ENCODE measurements around the gene EPM2A.
"Not testable (repeated sequence)": the region's sequence is repeated elsewhere in the genome, so short reads cannot be mapped to it uniquely, and the experiment has no call there.

Gene EPM2A

DNA sequence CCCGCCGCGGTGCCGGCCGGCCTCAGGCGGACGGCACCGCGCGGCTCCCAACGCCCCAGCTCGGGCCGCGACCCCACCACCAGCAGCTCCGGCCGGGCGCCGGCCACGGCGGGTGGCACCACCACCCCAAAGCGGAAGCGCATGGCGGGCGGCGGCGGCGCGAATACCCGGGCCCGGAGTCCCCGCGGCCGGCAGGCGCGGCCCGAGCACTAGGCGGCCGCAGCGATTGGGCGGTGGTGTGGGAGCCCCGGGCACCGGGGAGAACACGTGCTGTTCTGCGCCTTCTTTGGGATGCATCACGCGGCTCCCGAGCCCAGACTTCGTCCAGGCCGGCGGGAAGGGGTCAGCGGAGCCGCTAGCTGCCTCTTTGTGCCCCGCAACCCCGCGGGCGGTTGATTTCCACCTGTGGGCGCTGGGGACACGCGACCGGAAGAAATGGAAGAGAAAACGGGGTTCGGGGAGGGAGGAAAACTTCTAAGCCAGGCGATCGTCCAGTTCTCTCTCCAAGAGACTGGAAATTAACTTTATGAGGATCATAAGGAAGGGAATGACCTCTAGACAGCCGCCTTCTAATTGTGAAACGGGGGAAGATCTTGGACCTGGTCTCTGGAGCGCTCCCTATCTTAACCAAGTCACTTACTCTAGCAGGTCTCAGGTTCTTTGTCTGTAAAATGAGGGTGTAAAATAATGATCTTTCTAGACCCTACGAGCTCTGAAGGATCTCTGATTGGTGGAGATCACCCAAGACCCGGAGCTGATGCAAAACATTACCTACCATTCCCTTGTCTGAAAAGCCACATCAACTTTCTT lies at the start of gene EPM2A:
TSS of gene EPM2A (minus strand) at position 165 of the 810 bp plus-strand sequence. CDS start at position 143, 22 bp downstream.
- DNase-seq (ENCODE audit: low read depth in 2 of 2, low spot score in 1 of 2), result peak; percentile 16 to 38

DNA sequence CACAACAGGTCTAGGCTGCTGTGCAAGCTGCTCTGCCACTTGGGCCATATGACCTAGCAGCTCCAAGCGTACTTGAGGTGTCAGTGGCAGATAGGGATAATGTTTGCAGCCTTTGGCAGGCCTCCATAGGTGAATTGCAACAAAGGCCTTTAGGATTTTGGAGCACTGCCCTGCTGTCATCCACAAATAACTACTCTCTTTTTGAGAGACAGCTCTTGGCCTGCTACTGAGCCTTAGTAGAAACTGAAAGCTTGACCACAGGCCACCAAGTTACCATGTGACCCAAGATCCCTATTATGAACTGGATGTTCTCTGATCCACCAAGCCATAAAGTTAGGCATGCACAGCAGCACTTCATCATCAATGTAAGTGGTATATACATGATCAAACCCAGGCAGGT lies 49.4 kb upstream of the EPM2A start:
- no peak for DNase-seq (ENCODE audit: low read depth in 2 of 2, low spot score in 1 of 2)

DNA sequence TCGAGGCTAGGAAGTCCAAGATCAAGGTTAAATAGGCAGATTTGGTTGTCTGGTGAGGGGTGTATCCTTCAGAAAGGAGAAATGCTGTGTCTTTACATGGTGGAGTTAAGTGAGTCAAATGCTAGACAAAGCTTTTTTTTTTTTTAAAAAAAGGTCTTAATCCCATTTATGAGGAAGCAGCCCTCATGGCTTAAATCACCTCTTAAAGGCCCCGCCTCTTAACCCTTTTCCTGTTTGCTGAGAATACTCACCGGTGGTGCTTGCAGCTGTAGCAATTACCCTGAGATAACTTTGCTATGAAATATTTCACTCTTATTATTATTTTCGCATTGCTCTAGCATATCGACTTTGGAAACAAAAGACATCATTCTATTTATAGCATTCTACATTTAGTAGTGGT lies 48.5 kb upstream of the EPM2A start:
- DNase-seq (ENCODE audit: low read depth in 2 of 2, low spot score in 1 of 2), result no peak

GRCh38 chr6:145772846-145773245 lies 37.5 kb upstream of the EPM2A start:
- no peak for DNase-seq (ENCODE audit: low read depth in 2 of 2, low spot score in 1 of 2)

- DNase-seq (ENCODE audit: low read depth in 2 of 2, low spot score in 1 of 2), result no peak
Observed at GRCh38 chr6:145765449-145765848, 30.1 kb upstream of the EPM2A start.

GRCh38 chr6:145763742-145764141 lies 28.4 kb upstream of the EPM2A start:
- DNase-seq (ENCODE audit: low read depth in 2 of 2, low spot score in 1 of 2), result no peak

- DNase-seq (ENCODE audit: low read depth in 2 of 2, low spot score in 1 of 2), result no peak
Observed at GRCh38 chr6:145761584-145761983, 26.3 kb upstream of the EPM2A start.

- no peak for DNase-seq (ENCODE audit: low read depth in 2 of 2, low spot score in 1 of 2)
Observed at GRCh38 chr6:145758113-145758512, 22.8 kb upstream of the EPM2A start.

DNA sequence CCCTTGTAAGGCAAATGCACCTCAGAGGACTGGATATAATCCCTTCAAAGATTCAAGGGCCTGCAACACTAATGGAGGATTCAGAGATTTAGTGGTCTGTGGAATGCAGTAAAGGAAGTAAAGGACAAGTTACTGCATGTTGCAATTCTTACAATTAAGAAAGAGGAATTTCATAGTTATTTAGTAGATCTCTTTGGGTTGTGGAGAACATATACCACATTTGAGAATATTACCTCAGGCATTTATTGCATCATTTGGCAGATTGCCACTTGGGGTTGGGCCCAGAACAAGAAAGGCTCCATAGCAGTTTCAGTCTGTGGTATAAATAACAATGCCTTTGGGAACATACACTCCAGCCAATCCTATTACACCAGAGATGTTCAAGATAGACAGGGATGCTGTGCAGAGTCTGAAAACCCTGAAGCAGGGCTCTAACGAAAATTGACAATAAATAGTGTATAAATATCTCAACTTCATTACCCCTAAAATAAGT lies 20.9 kb upstream of the EPM2A start:
- DNase-seq (ENCODE audit: low read depth in 2 of 2, low spot score in 1 of 2), result no peak

- no peak for DNase-seq (ENCODE audit: low read depth in 2 of 2, low spot score in 1 of 2)
Observed at GRCh38 chr6:145755682-145756081, 20.4 kb upstream of the EPM2A start.

GRCh38 chr6:145752638-145753037 lies 17.3 kb upstream of the EPM2A start:
- DNase-seq (ENCODE audit: low read depth in 2 of 2, low spot score in 1 of 2), result no peak

DNA sequence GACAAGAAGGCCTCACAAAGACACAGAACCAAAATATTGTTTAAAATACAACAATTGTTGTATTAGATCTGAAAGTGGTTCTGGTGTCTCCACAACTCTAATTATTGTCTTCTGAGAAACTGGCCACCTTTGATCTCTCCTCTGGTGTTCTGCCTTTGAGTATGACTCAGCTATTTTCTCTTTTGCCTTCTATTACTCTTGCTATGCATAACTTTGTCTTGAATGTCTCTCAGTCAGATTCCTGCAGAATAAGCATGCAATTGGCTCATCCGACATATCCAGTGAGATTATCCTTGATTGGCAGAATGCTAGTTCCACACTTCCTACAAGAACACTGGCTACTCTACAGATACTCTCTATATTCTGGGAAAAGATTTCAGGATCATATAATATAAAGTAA lies 14.3 kb upstream of the EPM2A start:
- no peak for DNase-seq (ENCODE audit: low read depth in 2 of 2, low spot score in 1 of 2)

- no peak for DNase-seq (ENCODE audit: low read depth in 2 of 2, low spot score in 1 of 2)
Observed at GRCh38 chr6:145745861-145746260, 10.5 kb upstream of the EPM2A start.

- no peak for DNase-seq (ENCODE audit: low read depth in 2 of 2, low spot score in 1 of 2)
Observed at GRCh38 chr6:145744619-145745018, 9.3 kb upstream of the EPM2A start.

DNA sequence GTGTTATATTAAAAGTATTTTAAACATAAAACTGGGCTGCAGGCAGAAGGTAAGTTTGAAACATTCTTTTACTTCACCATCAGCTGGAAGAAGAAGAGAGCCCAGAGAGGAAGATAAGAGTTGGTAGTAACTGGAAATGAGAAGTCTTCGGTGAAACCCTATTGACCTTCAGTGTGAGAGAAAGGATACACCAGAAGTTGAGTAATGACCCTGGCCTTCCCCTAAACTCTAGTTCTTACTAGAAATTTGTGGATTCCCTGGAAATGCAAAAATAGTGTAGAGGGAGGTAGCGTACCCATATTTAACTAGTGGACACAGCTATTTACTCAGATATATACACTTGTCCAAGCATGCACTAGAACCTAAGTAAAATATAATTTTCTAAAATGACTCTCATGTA lies 8.0 kb upstream of the EPM2A start:
- DNase-seq (ENCODE audit: low read depth in 2 of 2, low spot score in 1 of 2), result no peak

GRCh38 chr6:145742472-145742871 lies 7.2 kb upstream of the EPM2A start:
- not testable (repeated sequence) for DNase-seq (ENCODE audit: low read depth in 2 of 2, low spot score in 1 of 2)

DNA sequence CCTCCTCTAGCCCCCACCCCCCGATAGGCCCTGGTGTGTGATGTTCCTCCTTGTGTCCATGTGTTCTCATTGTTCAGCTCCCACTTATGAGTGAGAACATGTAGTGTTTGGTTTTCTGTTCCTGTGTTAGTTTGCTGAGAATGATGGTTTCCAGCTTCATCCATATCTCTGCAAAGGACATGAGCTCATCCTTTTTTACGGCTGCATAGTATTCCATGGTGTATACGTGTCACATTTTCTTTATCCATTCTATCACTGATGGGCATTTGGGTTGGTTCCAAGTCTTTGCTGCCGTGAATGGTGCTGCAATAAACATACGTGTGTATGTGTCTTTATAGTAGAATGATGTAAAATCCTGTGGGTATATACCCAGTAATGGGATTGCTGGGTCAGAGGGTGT lies 4.4 kb upstream of the EPM2A start:
- not testable (repeated sequence) for DNase-seq (ENCODE audit: low read depth in 2 of 2, low spot score in 1 of 2)

DNA sequence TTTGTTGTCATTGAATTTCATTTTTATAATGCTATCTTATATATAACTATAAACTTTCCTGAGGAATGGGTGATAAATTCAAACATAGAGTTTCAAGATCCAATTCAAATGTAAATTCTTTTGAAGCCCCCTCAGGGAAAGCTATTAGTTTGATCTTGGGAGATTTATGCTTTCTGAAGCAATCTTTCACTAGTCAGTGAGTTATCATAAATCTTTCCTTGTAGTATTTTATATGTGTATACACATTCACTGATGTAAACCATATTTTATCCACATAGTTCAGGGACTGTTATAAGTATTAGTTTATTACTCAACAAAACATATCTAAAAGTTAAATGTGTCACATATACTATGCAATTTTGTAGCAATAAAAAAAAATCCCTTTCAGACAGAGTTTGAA lies 2.9 kb upstream of the EPM2A start:
- no peak for DNase-seq (ENCODE audit: low read depth in 2 of 2, low spot score in 1 of 2)

DNA sequence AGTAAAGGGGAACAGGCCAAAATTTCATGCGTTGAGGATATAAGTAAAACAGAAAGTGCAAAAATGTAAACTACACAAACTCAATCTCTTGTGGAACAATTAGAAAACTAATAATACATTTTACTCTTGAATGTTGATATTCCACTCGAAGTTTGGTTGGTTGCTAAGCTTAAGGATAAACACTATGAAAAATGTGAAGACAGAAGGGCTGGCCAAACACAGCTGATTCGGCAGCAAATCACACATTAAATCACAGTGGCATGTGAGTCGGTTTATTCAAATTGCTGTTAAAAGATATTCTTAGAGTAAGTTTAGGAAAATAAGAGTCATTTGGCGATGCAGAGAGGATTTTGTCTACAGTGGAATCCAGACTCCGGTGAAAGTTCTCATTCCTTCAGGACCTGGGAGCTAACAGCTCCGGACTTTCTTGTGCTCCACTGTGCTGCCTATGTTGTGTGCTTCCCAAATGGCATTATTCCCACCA lies 1.4 kb upstream of the EPM2A start:
- no peak for DNase-seq (ENCODE audit: low read depth in 2 of 2, low spot score in 1 of 2)

DNA sequence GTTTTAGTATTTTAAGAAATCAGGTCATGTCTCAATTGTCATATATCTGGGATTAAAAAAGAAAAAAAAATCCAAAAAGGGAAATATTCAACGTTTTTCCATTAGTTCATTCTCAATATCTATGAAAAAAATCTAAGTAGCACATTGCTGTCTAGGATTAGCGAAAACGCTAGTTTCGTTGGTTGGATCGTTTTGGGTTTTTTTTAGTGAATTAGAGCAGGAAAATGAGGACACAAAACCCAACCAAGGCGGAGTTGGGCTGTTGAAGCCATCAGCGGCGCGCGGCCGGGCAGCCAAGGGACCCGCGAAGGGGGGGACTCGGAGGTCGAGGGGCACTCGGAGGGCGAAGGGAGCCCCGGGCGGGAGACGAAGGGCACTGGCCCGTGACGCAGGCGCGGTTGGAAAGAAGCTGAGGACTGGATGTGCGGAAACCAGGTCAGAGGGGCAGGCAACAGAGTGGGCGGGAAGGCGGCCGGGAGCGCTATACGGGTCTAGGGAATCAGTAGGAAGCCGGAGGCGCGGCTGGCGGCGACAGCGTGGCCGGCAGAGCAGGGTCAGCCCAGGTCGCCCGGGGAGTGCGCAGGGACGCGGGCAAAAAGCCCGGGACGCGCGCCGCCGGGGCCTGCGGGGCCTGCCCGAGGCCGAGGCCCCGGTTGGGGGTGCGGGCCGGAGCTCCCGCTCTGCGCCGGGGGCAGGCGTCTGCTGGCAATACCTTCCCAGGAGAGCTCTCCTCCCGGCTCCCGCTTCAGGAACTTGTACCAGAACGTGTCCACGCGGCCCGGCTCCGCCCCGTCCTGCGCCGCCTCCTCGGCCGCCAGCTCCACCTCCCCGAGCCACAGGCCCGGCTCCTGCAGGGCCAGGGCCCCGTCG lies 599 bp downstream of the EPM2A start:
- peak; percentile 40 to 58 for DNase-seq (ENCODE audit: low read depth in 2 of 2, low spot score in 1 of 2)

DNA sequence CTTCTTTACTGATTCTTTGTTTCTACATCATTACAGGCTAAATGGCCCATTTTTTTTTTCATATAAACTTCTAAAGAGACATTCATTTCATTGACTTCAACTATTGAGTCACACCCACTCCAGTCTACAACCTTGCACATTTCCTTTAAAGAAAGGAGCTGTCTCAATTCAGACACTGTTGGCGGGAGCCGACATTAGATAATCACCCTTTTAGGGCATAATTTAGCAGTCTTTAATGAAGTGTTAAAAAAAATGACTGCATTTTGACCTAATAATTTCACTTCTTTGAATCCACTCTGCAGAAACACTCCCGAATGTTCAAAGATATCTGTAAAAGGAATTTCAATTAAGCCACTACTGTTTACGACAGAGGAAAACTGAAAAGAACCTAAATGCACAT lies 1.5 kb downstream of the EPM2A start:
- no peak for DNase-seq (ENCODE audit: low read depth in 2 of 2, low spot score in 1 of 2)

DNA sequence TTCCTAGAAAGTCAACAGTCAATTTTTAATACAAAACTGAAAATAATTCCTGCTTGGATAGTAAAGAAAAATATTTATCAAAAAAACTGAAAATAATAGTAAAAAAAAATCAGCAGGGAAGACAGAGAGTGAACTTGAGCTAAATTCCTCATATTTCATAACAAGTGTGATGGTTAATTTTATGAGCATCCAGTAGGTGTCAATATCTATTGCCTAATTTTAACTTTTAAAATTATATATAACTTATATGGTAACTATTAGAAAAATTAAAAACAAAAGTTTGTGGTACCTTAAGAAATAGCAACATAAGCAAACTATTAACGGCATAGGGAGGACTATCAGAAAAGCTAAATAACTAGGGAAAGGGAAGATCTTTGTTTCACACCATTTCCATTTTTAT lies 2.1 kb downstream of the EPM2A start:
- DNase-seq (ENCODE audit: low read depth in 2 of 2, low spot score in 1 of 2), result no peak
